ENCODE measurements around the gene CSF1.

GRCh38 chr1:109922326-109922725 lies 11.7 kb downstream of the CSF1 start:
- TF ChIP-seq POLR2A (IDR thresholded peaks at IDR 0.05), result no peak
- TF ChIP-seq CTCF (IDR thresholded peaks at IDR 0.05), result no peak

Data from thyroid gland (tissue), 4 donors.